GM12892 (cell line): ENCODE measurements around the gene NPPC.
"Not testable (repeated sequence)": the region's sequence is repeated elsewhere in the genome, so short reads cannot be mapped to it uniquely, and the experiment has no call there.

Experiments used
- DNase-seq: peaks from one replicate; pipeline ENCODE4 v3.0.0; 2011; ENCODE audit not compliant: insufficient read length
- FAIRE-seq: peaks from 2 replicates; lab custom pipeline; 2011; peaks lifted over from hg19 to GRCh38; lab: Jason Lieb, UNC
- POLR2A ChIP-seq: IDR thresholded peaks from 2 replicates; pipeline ENCODE4 v1.6.1; 2011; ENCODE audit warnings: low read depth, low read length, control low read depth
- POLR2AphosphoS5 ChIP-seq: IDR thresholded peaks from 2 replicates; pipeline ENCODE4 v1.6.1; 2011; ENCODE audit warnings: low read depth, low read length, control low read depth
- TAF1 ChIP-seq: IDR thresholded peaks from 2 replicates; pipeline ENCODE4 v1.6.1; 2011; ENCODE audit warnings: low read depth, mild to moderate bottlenecking, control low read depth, low read length, borderline replicate concordance

The NPPC gene

DNA sequence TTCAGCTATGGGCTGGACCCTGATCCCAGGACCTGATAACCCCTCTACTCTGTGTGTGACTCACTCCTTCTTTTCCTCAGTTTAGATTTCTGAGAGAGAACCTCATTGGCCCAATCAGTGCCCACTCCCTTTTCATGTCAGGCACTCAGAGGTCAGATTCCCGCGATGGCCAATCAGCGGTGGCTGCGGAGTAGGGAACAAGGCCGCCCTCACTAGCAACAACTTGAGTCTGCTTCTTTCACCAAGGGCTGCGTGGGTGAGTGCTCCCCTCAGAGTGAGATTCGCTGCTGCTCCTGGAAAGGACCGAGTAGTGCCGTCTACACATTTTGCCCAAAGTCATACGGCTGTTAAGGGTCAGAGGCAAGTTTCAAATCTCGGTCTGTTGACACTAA is 34.7 kb downstream of the NPPC start:
- DNase-seq (no peak), FAIRE-seq (no peak)
- TF ChIP-seq POLR2AphosphoS5 (no peak), POLR2A (no peak), TAF1 (no peak)

DNA sequence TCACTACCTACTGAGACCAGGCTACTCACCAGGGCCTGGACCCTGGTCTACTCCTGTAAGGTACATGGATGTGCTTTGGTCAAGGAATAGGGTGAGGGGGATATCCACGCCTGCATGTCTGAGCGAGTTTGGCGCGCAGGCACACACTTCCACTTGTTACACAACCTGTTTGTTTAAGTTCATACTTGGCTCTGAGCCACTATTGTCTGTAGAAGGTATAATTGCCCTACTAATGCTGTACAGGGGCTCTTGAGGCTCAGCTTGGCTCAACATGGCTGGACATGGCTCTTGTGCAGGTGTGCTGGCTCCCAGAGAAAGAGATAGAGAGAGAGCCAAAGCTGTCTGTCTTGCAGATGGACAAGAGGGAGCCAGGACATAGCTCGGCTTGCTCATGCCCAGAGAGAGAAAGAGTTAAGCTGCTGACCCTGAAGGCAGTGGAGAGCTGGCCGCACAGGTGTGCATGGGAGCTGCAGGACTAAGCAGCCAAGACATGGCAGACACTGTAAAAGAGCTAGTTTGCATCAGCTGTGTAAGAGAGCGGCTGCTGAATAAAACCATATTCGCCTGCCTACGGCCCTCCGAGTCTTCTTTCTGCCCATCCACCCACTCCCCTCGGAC is 35.2 kb downstream of the NPPC start:
- FAIRE-seq (no peak), DNase-seq (no peak)
- TF ChIP-seq POLR2A (no peak), TAF1 (no peak), POLR2AphosphoS5 (no peak)

DNA sequence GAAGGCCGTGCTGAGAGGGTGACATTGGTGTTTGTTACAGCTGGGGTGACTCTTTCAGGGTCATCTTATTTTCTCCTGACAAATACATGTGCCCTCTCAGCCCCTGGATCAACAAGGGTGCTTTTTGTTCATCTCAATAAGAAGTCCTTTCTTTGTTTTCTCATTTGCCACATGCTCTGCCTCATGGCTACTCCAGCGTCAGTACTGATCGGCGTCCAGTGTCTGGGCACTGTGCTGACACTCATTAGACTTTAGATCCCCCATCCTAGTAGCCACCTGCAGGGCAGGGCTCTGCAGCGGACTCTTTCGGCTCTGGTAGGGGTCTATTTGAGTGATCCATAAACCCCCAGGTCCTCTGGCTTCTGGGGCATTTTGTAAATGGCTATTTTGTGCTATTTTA is 38.4 kb downstream of the NPPC start:
- TF ChIP-seq POLR2AphosphoS5 (no peak), POLR2A (no peak), TAF1 (no peak)
- DNase-seq (no peak), FAIRE-seq (no peak)

DNA sequence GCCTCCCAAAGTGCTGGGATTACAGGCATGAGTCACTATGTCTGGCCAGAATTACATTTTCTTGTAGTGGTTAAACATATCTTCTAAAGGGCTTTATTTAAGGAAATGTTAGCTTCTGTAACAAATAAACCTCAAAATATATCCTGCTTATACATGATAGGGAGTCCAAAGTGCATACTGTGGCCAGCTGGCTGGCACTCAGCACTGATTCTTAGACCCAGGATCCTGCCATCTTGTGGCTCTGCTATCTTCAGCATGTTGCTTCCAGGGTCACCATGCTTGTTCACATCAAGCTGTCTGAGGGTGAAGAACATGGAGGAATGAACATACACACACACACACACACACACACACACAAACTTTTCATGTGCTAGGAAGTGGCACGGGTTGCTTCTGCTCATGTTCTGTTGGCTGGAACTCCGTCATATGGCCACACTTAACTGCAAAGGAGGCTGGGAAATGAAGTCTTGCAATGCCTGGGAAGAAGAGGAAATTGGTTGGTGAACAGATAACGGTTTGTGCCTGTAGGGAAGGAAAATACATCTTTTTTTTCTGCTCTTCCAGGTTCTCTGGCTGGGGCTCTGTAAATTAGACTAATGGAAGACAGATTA is 40.0 kb downstream of the NPPC start:
- TF ChIP-seq POLR2AphosphoS5 (no peak), POLR2A (no peak), TAF1 (no peak)
- FAIRE-seq (no peak), DNase-seq (no peak)

DNA sequence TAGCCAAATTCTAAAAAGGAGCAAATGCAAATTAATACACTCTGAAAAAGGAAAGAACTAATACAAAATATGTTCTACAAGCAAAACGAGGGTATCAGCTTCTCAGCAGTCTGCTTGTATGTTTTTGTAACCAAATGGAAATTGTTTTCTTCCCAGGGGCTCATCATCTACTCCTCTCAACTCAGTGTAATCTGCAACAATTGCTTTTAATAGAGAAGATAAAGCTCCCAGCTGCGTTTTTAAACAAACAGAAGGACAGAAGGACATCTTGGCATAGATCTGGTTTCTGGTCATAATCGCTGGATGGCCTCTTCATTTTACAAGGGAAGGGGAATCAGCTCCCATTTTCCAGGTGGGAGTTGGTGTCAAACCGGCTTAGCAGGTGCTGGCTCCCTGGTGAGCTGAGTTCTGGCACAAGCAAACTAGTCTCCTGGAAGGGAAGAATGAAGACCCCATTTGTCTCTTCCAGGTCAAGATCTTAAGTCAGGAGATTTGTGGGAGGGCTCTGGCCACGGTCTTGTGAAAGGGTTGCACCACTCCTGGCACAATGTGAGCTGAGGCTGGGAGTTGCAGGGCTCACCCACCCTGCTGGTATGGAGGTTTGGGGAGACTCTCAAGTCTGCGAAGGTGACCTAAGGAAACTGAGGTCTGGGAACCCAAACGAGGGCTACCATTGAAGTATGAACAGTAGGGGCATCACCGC is 41.6 kb downstream of the NPPC start:
- FAIRE-seq (no peak), DNase-seq (no peak)
- no peak for TF ChIP-seq POLR2AphosphoS5
- no peak for TF ChIP-seq POLR2A
- TF ChIP-seq TAF1 = no peak

DNA sequence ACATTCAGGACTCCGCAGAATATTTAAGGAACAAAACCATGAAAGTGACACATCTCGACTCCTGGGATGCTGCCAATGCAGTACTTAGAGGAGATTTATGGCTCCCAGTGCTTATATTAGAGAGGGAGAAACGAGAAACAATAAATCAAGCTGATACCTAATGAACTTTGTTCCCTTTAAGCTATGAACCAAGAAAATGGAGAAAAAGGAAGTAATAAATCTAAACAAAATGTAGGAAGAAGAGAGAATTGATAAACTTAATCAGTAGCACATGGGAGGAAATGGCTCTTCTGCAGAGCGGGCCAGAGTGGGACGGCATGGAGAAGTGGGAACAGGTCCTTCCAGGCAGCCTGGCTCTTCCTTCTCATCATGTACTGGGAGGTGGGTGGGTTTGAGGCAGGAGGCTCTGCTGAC is 42.7 kb downstream of the NPPC start:
- TF ChIP-seq TAF1 (no peak), POLR2A (no peak), POLR2AphosphoS5 (no peak)
- FAIRE-seq = no peak
- DNase-seq = no peak

DNA sequence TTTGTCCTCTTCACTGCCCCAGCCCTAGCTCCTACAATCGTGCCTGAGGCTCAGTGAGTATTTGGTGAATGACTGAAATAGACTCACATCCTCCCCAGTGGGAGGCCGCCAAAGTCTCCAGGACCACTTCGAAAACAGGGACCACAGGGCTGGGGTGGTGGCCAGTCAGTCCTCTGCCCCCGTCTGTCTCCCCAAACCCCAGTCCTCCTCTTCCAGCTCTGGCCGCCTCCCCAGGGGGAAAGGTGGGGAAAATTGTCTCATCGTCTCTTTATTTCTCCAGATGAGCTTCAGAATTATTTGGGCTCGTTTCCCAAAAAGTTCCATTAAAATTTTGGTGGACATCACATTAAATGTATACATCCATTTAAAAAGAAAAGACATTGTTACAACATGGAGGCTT is 43.5 kb downstream of the NPPC start:
- no peak for FAIRE-seq
- no peak for DNase-seq
- TF ChIP-seq POLR2A = no peak

DNA sequence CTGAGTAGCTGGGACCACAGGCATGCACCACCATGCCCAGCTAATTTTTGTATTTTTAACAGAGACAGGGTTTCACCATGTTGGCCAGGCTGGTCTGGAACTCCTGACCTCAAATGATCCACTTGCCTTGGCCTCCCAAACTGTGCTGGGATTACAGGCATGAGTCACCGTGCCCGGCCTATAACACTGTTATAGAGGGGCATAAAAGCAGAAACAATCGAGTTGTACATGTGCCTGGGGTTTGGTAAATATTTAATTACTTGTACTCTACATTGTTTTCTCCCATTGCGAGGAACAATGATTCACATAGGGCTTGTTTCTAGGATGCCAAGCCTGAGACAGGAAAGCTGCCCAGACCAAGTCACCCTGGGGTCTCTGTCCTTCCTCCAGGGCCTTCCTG is 45.8 kb downstream of the NPPC start:
- DNase-seq, FAIRE-seq: not testable (repeated sequence)

DNA sequence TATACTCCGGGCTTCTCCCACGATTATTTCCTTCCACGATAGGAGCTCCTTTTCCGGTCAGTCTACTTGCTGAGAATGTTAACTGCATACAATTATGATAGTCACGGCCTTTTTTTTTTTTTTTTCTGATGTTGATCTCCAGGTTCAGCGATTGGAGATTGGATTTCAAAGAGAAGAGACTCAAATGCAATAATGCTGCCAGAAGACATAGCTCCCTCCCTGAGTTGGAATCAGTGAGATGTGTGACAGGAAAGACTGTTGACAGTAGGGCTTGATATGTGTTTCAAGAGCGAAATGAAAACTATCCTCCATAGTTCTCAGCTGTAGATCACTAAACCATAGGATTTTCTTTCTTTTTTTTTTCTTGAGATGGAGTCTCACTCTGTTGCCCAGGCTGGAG is 47.0 kb downstream of the NPPC start:
- TF ChIP-seq POLR2A (no peak), POLR2AphosphoS5 (no peak)
- DNase-seq = no peak
- FAIRE-seq = no peak

DNA sequence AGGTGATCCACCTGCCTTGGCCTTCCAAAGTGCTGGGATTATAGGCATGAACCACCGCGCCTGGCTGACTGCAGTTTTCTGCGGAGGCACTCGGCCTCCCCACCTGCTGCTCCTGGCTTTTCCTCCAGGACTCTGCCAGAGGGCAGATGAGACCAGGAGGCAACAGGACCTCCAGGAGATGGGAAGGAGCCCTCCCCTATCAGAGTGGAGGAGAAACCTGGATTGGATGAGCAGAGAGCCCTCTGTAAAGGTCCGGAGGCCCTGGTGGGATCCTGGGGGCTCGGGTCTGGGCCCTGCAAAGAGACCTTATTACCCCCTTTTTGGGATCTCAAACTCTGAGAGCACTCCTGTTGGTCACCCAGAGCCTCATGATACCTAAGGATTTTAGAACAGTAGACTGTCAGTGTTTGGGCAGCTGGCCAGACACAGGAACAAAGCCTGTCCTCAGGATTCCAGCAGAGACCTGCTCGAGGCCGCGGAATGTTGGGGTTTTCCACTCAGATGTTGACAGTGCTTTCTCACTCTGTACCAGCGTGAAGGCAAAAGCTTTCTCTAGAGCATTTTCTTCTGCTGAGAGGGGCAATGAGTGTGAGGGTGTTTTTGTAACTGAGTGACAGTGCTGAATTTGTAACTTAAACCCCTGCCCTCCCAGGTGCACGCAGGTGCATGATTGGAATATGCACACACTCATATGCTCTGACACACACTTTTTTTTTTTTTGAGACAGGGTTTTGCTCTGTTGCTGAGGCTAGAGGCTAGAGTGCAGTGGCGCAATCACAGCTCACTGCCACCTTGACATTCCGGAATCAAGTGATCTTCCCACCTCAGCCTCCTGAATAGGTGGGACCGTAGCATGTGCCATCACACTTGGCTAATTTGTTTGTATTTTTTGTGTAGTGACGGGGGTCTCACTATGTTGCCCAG is 48.4 kb downstream of the NPPC start:
- DNase-seq (no peak), FAIRE-seq (no peak)

DNA sequence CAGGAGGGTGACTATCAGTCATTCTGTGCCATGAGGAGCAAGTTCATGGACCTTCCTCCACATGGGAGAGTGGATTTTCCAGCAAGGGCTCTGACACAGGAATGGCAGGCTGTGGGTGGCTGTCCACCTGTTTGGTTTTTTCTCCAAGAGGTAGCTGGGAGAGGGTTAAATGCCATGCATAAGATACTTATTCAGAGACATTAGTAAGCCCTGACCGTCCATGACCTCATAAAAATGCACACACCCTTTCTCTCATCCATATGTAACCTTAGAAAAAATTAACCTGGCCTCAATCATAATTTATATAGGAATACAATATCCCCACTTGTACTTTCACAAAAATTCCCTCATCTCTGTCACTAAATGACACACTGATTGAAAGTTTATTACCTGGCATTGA is 51.3 kb downstream of the NPPC start:
- TF ChIP-seq TAF1 (no peak), POLR2A (no peak), POLR2AphosphoS5 (no peak)
- DNase-seq (no peak), FAIRE-seq (no peak)

More for the DNA sequence above, 48.4 kb downstream of the NPPC start:
- TF ChIP-seq TAF1 (no peak), POLR2AphosphoS5 (no peak), POLR2A (no peak)
